ENCODE results near the gene ELAVL3.

DNA sequence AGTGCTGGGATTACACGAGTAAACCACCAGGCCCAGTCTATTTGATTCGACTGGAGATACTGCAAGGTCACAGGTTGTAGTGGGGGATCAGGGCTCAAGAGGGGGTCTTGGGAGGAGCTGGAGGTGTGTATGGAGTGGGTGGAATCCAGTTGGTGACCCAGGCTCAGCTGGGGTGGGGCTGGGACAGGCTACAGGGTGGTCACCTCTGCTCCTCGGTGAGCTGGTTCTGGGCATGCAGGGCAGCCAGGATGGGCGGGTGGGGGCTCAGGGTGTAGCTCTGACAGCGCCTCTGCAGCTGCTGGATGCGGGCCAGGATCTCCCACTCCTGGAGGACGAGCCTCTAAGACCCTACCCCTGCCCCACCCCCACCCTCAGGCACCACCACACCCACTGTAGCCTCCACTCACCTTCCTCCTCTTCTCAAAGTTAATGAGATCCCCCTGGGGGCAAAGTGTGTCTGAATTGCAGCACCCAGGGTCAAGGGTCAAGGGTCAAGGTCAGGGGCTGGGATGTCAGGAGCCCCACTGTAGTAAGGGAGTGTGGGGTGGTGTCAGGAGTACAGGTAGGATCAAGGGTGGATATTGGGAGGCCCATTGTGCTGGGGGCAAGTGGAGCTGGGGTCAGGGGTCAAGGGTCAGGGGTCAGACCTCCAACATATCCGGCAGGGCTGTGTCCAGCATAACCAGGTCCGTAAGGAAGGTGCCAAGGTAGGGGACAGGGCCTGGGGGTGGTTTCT, 78.9 kb downstream of the ELAVL3 start:
- TF ChIP-seq POLR2A (IDR thresholded peaks at IDR 0.05; ENCODE audit: low read depth, low read length) (no peak), TAF1 (IDR thresholded peaks at IDR 0.05; ENCODE audit: borderline replicate concordance, low read depth, low read length) (no peak), POLR2AphosphoS5 (IDR thresholded peaks at IDR 0.05; ENCODE audit: low read depth, low read length) (no peak)

Data from GM12892 (cell line).